Measurements from ENCODE around the gene PES1.
"Not testable (repeated sequence)": the region's sequence is repeated elsewhere in the genome, so short reads cannot be mapped to it uniquely, and the experiment has no call there.

PES1 gene

GRCh38 chr22:30591588-30592359, at the start of gene PES1:
TSS of gene PES1 (minus strand) at chr22:30591910. CDS start at chr22:30591833, 77 bp downstream.
- DNase-seq: peak; percentile 100

GRCh38 chr22:30640839-30641430, 49.2 kb upstream of the PES1 start:
- no peak for DNase-seq

- DNase-seq: no peak
Measured at GRCh38 chr22:30640361-30640760, 48.7 kb upstream of the PES1 start.

GRCh38 chr22:30637701-30638114, 46.0 kb upstream of the PES1 start:
- DNase-seq: peak; percentile 16

DNA sequence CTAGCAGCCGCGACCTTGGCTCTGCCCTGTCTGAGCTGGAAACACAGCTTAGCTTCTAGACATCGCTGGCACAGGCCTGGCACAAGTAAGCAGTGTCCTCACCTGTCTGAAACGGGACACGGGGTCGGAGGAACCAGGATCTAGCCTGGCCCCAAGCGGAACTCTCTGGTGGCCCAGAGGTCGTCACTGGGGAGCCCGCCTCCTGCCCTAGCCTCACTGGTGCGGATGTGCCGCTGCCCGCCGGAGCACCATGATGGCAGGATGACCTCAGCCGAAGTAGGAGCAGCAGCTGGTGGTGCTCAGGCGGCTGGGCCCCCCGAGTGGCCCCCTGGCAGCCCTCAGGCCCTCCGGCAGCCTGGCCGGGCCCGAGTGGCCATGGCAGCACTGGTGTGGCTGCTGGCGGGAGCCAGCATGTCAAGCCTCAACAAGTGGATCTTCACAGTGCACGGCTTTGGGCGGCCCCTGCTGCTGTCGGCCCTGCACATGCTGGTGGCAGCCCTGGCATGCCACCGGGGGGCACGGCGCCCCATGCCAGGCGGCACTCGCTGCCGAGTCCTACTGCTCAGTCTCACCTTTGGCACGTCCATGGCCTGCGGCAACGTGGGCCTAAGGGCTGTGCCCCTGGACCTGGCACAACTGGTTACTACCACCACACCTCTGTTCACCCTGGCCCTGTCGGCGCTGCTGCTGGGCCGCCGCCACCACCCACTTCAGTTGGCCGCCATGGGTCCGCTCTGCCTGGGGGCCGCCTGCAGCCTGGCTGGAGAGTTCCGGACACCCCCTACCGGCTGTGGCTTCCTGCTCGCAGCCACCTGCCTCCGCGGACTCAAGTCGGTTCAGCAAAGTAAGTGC, 44.7 kb upstream of the PES1 start:
- no peak for DNase-seq

DNA sequence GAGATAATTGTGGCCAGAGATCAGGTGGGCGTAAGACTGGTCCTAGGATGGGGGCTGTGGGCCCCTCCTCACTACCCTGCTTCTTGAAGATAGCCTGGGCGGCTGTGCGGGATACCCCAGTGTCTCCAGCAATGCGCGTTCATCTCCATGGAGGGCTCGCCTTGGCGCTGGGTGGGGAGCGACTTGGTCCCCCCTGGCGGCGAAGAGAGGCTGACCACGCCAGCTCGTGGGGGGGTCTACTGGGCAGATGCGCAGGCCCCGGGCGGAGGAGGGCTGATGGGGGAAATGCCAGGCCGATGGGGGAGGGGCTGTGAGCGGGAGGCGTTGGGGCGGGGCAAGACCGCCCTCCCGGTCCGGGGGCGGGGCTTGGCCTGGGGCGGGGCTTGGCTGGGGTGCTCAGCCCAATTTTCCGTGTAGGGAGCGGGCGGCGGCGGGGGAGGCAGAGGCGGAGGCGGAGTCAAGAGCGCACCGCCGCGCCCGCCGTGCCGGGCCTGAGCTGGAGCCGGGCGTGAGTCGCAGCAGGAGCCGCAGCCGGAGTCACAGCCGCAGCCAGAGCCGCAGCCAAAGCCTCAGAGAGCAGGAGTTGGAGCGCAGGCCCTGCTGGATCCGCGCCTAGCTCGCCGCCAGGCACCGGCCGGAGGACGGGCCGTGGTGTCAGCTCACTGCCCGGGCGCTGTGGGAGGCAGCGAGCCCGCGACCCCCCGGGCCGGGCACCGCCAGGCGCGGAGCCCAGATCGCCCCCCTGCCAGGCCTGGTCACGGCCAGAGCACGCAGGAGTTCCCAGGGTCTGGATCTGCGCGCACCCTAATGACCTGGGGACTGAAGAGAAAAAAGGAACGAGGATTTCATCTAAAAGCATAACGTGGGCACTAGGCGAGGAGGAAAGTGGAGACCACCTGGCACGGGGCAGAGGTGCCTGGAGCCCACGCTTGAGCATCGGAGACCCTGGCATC, 43.8 kb upstream of the PES1 start, which contains the start of gene SLC35E4:
TSS of gene SLC35E4 (plus strand) at position 509 of the 953 bp plus-strand sequence. CDS start 670 bp downstream, outside the sequence.
- DNase-seq: peak; percentile 96

DNA sequence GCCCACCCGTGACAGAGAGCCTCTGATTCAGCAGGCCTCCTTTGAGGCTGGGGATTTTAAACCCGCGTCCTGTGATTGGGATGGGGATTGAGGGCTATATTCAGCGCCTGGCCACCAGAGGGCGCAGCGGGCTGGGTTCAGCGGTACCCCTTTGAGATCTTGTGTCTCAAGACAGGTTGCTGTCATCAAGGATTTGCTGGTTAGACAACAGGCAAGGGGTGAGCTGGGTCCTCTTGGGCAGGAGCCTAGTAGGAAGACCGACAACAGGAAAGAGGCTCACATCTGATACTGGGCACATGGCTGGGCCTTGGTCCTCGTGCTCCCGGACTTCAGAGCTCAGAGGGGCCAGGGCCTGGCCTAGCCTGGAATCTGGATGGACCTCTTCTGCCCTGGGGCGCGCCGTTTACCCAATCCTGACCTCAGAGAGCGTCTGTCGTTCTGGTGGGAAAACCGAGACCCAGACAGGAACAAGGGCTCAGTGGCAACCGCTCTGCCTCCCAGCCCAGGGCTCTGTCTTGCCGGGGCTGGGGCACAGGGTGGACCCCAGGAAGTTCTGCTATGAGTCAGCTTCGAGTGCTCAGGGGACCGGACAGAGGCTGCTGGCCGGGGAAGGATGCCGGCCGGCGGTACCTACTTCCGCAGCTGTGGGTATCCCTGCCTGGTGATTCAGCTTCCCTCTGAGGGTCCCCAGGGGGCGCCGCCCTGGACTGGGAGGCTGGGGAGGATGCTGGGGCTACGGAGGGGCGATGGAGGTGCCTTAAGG, 42.9 kb upstream of the PES1 start:
- DNase-seq: peak; percentile 95

- not testable (repeated sequence) for DNase-seq
Measured at GRCh38 chr22:30631469-30631868, 39.8 kb upstream of the PES1 start.

DNA sequence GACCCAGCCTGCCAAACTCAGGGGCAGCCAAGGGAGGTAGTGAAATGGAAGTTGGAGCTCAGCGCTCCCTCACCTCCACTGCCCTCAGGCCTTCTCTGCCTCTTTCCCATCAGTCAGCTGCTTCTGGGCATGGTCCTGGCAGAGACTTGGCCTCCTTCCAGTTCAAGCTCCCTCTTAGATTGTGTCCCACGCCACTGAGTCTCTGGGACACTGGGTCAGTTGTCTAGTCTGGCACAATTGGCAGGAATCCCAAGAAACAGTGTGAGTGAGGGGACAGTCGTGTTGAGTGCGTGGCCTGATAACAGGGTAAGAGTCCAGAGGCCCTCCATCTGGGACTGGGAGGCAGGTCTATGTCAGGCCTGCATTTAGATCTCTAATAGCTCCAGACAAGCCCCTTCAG, 36.8 kb upstream of the PES1 start:
- no peak for DNase-seq

GRCh38 chr22:30627471-30627870, 35.8 kb upstream of the PES1 start:
- DNase-seq: no peak

- no peak for DNase-seq
Measured at GRCh38 chr22:30626413-30626812, 34.7 kb upstream of the PES1 start.

DNA sequence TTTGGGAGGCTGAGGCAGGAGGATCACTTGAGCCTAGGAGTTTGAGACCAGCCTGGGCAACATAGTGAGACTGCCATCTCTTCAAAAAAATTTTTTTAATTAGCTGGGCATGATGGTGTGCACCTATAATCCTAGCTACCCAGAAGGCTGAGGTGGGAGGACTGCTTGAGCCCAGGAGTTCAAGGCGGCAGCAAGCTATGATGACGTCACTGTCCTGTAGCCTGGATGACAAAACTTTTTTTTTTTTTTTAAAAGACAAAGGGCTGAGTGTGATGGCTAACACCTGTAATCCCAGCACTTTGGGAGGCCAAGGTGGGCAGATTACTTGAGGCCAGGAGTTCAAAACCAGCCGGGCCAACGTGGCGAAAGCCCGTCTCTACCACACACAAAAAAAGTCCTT, 28.2 kb upstream of the PES1 start:
- DNase-seq: not testable (repeated sequence)

- no peak for DNase-seq
Measured at GRCh38 chr22:30617819-30618218, 26.1 kb upstream of the PES1 start.

- no peak for DNase-seq
Measured at GRCh38 chr22:30615543-30615954, 23.8 kb upstream of the PES1 start.

- no peak for DNase-seq
Measured at GRCh38 chr22:30614879-30615278, 23.2 kb upstream of the PES1 start.

- DNase-seq: no peak
Measured at GRCh38 chr22:30614268-30614667, 22.6 kb upstream of the PES1 start.

GRCh38 chr22:30612789-30613188, 21.1 kb upstream of the PES1 start:
- DNase-seq: no peak

- no peak for DNase-seq
Measured at GRCh38 chr22:30611197-30611596, 19.5 kb upstream of the PES1 start.

DNA sequence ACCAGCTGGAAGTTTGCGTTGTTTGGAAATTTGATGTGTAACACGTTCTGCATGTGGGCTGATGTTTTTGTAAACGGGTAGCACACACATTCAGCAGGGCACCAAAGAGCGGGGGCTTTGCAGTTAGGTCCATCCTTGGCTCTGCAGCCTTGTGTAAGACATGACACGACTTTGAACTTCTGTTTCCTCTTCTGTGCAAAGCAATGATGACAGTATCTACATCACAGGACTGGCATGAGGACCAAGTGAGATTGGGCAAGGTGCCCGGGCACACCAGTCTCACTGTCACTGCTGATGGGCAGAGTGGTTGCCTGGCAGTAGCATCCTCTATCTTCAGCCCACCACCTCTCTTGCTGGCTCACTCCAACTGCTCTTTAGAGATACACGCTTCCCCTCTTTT, 18.6 kb upstream of the PES1 start:
- no peak for DNase-seq

GRCh38 chr22:30609260-30610185, 17.8 kb upstream of the PES1 start:
- DNase-seq: no peak

Data from eye (tissue), 1 donor.